ENCODE data around the gene LDLRAP1.

- no peak for TF ChIP-seq GATA3 (IDR thresholded peaks at IDR 0.05; ENCODE audit: low read depth, low read length)
- no peak for TF ChIP-seq GATA2 (IDR thresholded peaks at IDR 0.05; ENCODE audit: low read depth, low read length)
Measured at GRCh38 chr1:25563330-25564215, 20.2 kb downstream of the LDLRAP1 start.
